Keratinocyte (primary cell): ENCODE data around the gene TBC1D5. TPM values are rescaled to one million over a fixed set of nuclear protein-coding genes. Genes with fewer than 3 reads are reported as not detected.

ENCODE experiments used
- DNase-seq: peaks from one replicate; pipeline ENCODE4 v3.0.0-alpha.2; 2011; ENCODE audit warnings: low read depth, missing footprints, low spot score
- FAIRE-seq: peaks from 2 replicates; lab custom pipeline; 2011; peaks lifted over from hg19 to GRCh38; lab: Jason Lieb, UNC
- H2AFZ ChIP-seq: 2 replicates; pipeline ENCODE4 v1.6.0; 2012; ENCODE audit warnings: low read length, control low read depth, inconsistent platforms; ENCODE audit not compliant: control insufficient read depth
- H3K27ac ChIP-seq: 2 replicates; pipeline ENCODE4 v1.5.1; 2011; ENCODE audit warnings: low read length; ENCODE audit not compliant: control insufficient read depth, insufficient read depth
- H3K27me3 ChIP-seq: 3 replicates; pipeline ENCODE4 v1.6.0; 2011; ENCODE audit warnings: low read length; ENCODE audit not compliant: control insufficient read depth, insufficient read depth; ENCODE audit errors: extremely low read depth
- H3K36me3 ChIP-seq, 2 experiments: 2 replicates in 1 of 2; 3 replicates in 1 of 2; pipeline ENCODE4 v1.5.1; 2011; ENCODE audit warnings: low read length in 2 of 2, mild to moderate bottlenecking in 1 of 2; ENCODE audit not compliant: control insufficient read depth in 2 of 2, insufficient read depth in 2 of 2; ENCODE audit errors: extremely low read depth in 1 of 2
- H3K4me1 ChIP-seq: 3 replicates; pipeline ENCODE4 v1.5.1; 2011; ENCODE audit warnings: low read length; ENCODE audit not compliant: control insufficient read depth, insufficient read depth; ENCODE audit errors: extremely low read depth
- H3K4me2 ChIP-seq: 3 replicates; pipeline ENCODE4 v1.6.0; 2011; ENCODE audit warnings: low read depth, low read length; ENCODE audit not compliant: control insufficient read depth, insufficient read depth; ENCODE audit errors: extremely low read depth
- H3K4me3 ChIP-seq, 3 experiments: fragments of 200-600 bp in 1 of 3; sonication (generic) in 1 of 3; 2 replicates in 2 of 3; 3 replicates in 1 of 3; pipeline ENCODE4 v1.5.1; 2011 to 2016; ENCODE audit warnings: low read length in 3 of 3, mild to moderate bottlenecking in 3 of 3, control low read depth in 2 of 3, inconsistent platforms in 1 of 3, low read depth in 1 of 3, mixed read lengths in 1 of 3, mixed run types in 1 of 3, moderate library complexity in 1 of 3; ENCODE audit not compliant: control insufficient read depth in 2 of 3, insufficient read depth in 2 of 3; ENCODE audit errors: extremely low read depth in 1 of 3
- H3K79me2 ChIP-seq: 2 replicates; pipeline ENCODE4 v1.6.0; 2012; ENCODE audit warnings: low read length; ENCODE audit not compliant: control insufficient read depth, insufficient read depth
- H3K9ac ChIP-seq: 3 replicates; pipeline ENCODE4 v1.6.0; 2011; ENCODE audit warnings: low read length; ENCODE audit not compliant: control insufficient read depth, insufficient read depth; ENCODE audit errors: extremely low read depth
- H3K9me1 ChIP-seq: 3 replicates; pipeline ENCODE4 v1.6.0; 2011; ENCODE audit warnings: low read length; ENCODE audit not compliant: control insufficient read depth, insufficient read depth; ENCODE audit errors: extremely low read depth
- H3K9me3 ChIP-seq: 2 replicates; pipeline ENCODE4 v1.5.1; 2012; ENCODE audit warnings: low read depth, low read length; ENCODE audit not compliant: control insufficient read depth
- H4K20me1 ChIP-seq: 3 replicates; pipeline ENCODE4 v1.6.0; 2011; ENCODE audit warnings: low read length; ENCODE audit not compliant: control insufficient read depth, insufficient read depth; ENCODE audit errors: extremely low read depth
- CTCF ChIP-seq, 3 experiments: IDR thresholded peaks in 1 of 3; conservative IDR thresholded peaks in 1 of 3; optimal IDR thresholded peaks in 1 of 3; 2 replicates in 2 of 3; 3 replicates in 1 of 3; pipeline versions ENCODE3 to v1.5.1; 2011; ENCODE audit warnings: low read length in 3 of 3, mild to moderate bottlenecking in 3 of 3, moderate library complexity in 2 of 3, control low read depth in 1 of 3, inconsistent platforms in 1 of 3; ENCODE audit not compliant: insufficient read depth in 2 of 3; ENCODE audit errors: extremely low read depth in 1 of 3
- EZH2 ChIP-seq: IDR thresholded peaks from one replicate; pipeline ENCODE4 v1.6.1; 2012; ENCODE audit warnings: inconsistent platforms, mild to moderate bottlenecking, low read length, moderate library complexity
- dilution Hi-C: fragments of 300-500 bp; cut with MboI; formaldehyde crosslinking; loops from one replicate; pipeline ENCODE4 v1.7.0; 2020; ENCODE audit warnings: low sequenced_read_pairs; ENCODE audit not compliant: extremely low pct_ligation_motif_present
- polyA plus RNA-seq, 5 experiments: library from polyadenylated mRNA; depleted of rRNA in 3 of 5; stranded (reverse) in 3 of 5; stranded (forward) in 1 of 5; unstranded in 1 of 5; fragments of >200 nt; gene quantifications; 1 replicate in 1 of 5; 2 replicates in 3 of 5; 3 replicates in 1 of 5; pipeline versions ENCODE4 v1.2.1 to v1.2.3, GENCODE V29; 2011 to 2012; ENCODE audit warnings: missing spikeins in 2 of 5, low read depth in 1 of 5, low replicate concordance in 1 of 5

The TBC1D5 gene
- polyA plus RNA-seq, 1 donor (not counting 4 experiments of a cell fraction or from before 2014, with no cell fraction given) = 25.8 TPM

- Histone ChIP-seq H3K79me2 (no peaks in the 10 kb centered on the region), H3K9me3 (no peaks in the 10 kb centered on the region), H3K27ac (no peak overlapping the region), H4K20me1 (no peaks in the 10 kb centered on the region), H3K9ac (no peak overlapping the region), H3K4me2 (no peak overlapping the region), H3K36me3 (no peaks in the 10 kb centered on the region), H3K4me1 (no peaks in the 10 kb centered on the region), H3K27me3 (no peaks in the 10 kb centered on the region), H3K4me3 (no peak overlapping the region), H2AFZ (no peak overlapping the region), H3K9me1 (no peaks in the 10 kb centered on the region)
- dilution Hi-C loops = no loop called here
- no peak for TF ChIP-seq CTCF (optimal IDR thresholded peaks at IDR 0.05 in 1 of 3, IDR thresholded peaks at IDR 0.05 in 1 of 3, conservative IDR thresholded peaks at IDR 0.05 in 1 of 3; ENCODE audit: extremely low read depth in 1 of 3, insufficient read depth in 2 of 3, low read length in 3 of 3)
- TF ChIP-seq EZH2 = no peak
- FAIRE-seq (no peak), DNase-seq (no peak)
These were observed 381.4 kb downstream of the TBC1D5 start for GRCh38 chr3:17360991-17361390.

- no peaks in the 10 kb centered on the region for H3K79me2 ChIP-seq
- H4K20me1 ChIP-seq = no peaks in the 10 kb centered on the region
- no peak overlapping the region for H3K4me3 ChIP-seq
- TF ChIP-seq CTCF (optimal IDR thresholded peaks at IDR 0.05 in 1 of 3, IDR thresholded peaks at IDR 0.05 in 1 of 3, conservative IDR thresholded peaks at IDR 0.05 in 1 of 3; ENCODE audit: extremely low read depth in 1 of 3, insufficient read depth in 2 of 3, low read length in 3 of 3) (no peak), EZH2 (no peak)
- DNase-seq = no peak
- H3K36me3 ChIP-seq = no peaks in the 10 kb centered on the region
- H3K4me2 ChIP-seq = no peak overlapping the region
- no peaks in the 10 kb centered on the region for H3K9me3 ChIP-seq
- no peaks in the 10 kb centered on the region for H3K9me1 ChIP-seq
- no peak overlapping the region for H3K27ac ChIP-seq
- dilution Hi-C loops = no loop called here
- H3K4me1 ChIP-seq = no peaks in the 10 kb centered on the region
- no peak overlapping the region for H3K9ac ChIP-seq
- H2AFZ ChIP-seq = no peak overlapping the region
- no peak for FAIRE-seq
- no peaks in the 10 kb centered on the region for H3K27me3 ChIP-seq
These were observed 382.5 kb downstream of the TBC1D5 start for GRCh38 chr3:17359911-17360310.
